Measurements from ENCODE around the gene ZNF628. TPM values are rescaled to one million over a fixed set of nuclear protein-coding genes. Genes with fewer than 3 reads are reported as not detected.
"Not testable (repeated sequence)": the region's sequence is repeated elsewhere in the genome, so short reads cannot be mapped to it uniquely, and the experiment has no call there.

Gene ZNF628
- total and polyA plus RNA-seq, 5 experiments from 2014 or later, result 0.26 to 15.6 (median 0.42) TPM

- H3K9me3 Mint-ChIP-seq, H3K27ac Mint-ChIP-seq, H3K4me1 Mint-ChIP-seq, H3K4me3 Mint-ChIP-seq, DNase-seq, H3K36me3 Mint-ChIP-seq, POLR2A ChIA-PET, ATAC-seq: not testable (repeated sequence)
- peaks cover 0 to 11% (median under 1%) of the 10 kb centered on the region in 5 donors for H3K27me3 Mint-ChIP-seq
Measured at GRCh38 chr19:55496820-55497219, 20.4 kb downstream of the ZNF628 start.

- Mint-ChIP-seq H3K4me1 (peaks cover 5 to 6% (median 6%) of the 10 kb centered on the region in 4 donors), H3K9me3 (no peaks in the 10 kb centered on the region), H3K36me3 (no peaks in the 10 kb centered on the region), H3K27me3 (peaks cover 0 to 7% (median 0%) of the 10 kb centered on the region in 5 donors), H3K4me3 (no peak overlapping the region), H3K27ac (no peak overlapping the region)
- no peak for DNase-seq
- POLR2A ChIA-PET, result no interaction called here
- ATAC-seq, result no peak
Measured at GRCh38 chr19:55497763-55498162, 21.3 kb downstream of the ZNF628 start.

DNA sequence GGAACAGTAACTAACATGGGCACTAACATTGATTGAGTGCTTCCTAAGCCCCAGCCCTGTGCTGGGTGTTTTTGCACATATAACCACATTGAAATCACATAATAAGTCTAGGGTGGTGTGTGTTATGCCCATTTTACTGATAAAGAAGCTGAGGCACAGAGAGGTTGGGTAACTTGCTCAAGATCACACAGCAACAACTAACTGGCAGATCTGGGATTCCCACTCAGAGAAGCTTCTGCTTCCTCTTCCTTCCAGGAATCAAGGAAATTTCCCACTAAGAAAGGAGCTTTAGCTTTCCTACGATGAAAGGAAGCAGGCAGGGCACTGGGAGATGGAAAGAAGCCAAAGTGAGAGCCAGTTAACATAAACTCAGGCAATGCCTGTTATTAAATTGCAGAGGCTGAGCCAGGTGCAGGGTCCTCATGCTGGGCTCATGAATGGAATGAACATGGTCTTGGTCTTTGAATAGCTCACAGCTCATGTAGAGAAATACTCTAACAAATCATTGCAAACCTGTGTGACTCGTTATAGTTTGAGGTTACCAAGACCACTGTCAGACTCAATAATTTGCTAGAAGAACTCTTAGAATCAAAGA, 21.9 kb downstream of the ZNF628 start:
- Mint-ChIP-seq H3K27me3 (peaks cover 0 to 2% (median 0%) of the 10 kb centered on the region in 5 donors), H3K4me1 (peaks cover 5 to 9% (median 9%) of the 10 kb centered on the region in 4 donors), H3K4me3 (no peak overlapping the region), H3K36me3 (no peaks in the 10 kb centered on the region), H3K27ac (no peak overlapping the region), H3K9me3 (no peaks in the 10 kb centered on the region)
- DNase-seq (no peak), ATAC-seq (no peak)
- POLR2A ChIA-PET, result interaction anchor here (1.3 kb wide), 1 partner anchor 30 kb away, joined by 4 read pairs; no protein-coding TSS in a partner anchor

GRCh38 chr19:55500368-55500952, 24.0 kb downstream of the ZNF628 start:
- no peak for ATAC-seq
- no peaks in the 10 kb centered on the region for H3K36me3 Mint-ChIP-seq
- H3K4me3 Mint-ChIP-seq, result no peak overlapping the region
- no peak for DNase-seq
- no peaks in the 10 kb centered on the region for H3K9me3 Mint-ChIP-seq
- POLR2A ChIA-PET, result no interaction called here
- no peak overlapping the region for H3K27ac Mint-ChIP-seq
- no peaks in the 10 kb centered on the region for H3K27me3 Mint-ChIP-seq
- H3K4me1 Mint-ChIP-seq, result peaks cover 11 to 15% (median 13%) of the 10 kb centered on the region in 4 donors

DNA sequence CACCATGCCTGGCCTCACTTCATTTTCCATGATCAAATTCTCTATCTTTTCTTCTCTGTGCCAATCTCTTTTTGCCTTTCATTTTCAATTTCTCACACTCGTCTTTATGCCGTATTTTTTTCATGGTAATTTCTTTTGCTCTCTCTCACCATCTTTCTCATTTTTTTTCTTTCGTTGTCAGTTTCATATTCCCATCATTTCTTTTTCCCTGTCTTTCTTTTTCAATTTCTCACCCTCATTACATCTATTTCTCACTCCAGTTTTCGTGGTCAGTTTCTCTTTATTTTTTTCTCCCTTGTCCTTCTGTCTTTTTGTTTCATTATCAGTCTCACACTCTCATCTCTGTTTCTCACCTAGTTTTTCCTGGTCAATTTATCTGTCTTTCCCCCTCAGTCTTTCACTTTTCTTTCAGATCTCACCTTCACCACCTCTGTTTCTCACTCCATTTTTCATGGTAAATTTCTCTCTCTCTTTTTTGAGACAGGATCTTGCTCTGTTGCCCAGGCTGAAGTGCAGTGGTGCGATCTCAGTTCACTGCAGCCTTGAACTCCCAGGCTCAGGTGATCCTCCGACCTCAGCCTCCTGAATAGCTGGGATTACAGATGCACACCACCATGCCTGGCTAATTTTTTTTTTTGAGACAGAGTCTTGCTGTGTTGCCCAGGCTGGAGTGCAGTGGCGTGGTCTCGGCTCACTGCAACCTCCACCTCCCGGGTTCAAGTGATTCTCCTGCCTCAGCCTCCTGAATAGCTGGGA, 26.0 kb downstream of the ZNF628 start:
- ATAC-seq (no peak), DNase-seq (no peak)
- Mint-ChIP-seq H3K27me3 (peaks cover 0 to 1% (median 0%) of the 10 kb centered on the region in 5 donors), H3K4me1 (peaks cover 11 to 15% (median 13%) of the 10 kb centered on the region in 4 donors), H3K4me3 (peak overlapping the region in 5 of 10 donors; percentile 34 to 62 (median 45)), H3K36me3 (no peaks in the 10 kb centered on the region), H3K9me3 (no peaks in the 10 kb centered on the region), H3K27ac (peak overlapping the region in 5 of 10 donors; percentile 21 to 84 (median 53))
- POLR2A ChIA-PET, result interaction anchor here (1.9 kb wide), 1 partner anchor 95 kb away, joined by 9 read pairs; the partner anchor contains the start of gene UBE2S

DNA sequence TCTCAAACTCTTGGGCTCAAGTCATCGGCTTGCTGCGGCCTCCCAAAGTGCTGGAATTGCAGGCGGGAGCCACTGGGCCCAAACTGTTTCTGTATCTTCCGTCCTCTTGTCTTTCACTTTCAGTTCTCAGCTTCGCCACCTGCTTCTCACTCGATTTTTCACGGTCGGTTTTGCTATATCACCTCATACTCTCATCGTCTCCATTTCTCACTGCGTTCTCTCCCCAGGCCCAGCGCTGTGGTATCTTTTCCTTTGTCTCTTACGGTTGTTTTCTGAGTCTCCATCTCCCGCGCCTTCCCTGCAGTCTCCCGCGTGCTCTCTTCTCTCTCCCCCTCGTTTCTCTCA, 26.7 kb downstream of the ZNF628 start:
- H3K4me3 Mint-ChIP-seq, result peak overlapping the region; percentile 77 to 90 (median 84)
- H3K27ac Mint-ChIP-seq, result peak overlapping the region in 9 of 10 donors; percentile 43 to 92 (median 82)
- peaks cover 0 to 6% (median 1%) of the 10 kb centered on the region in 5 donors for H3K27me3 Mint-ChIP-seq
- POLR2A ChIA-PET, result interaction anchor here (0.7 to 1.9 kb wide), 8 partner anchors 18 to 362 kb away, joined by 3 to 16 read pairs (median 6); partner anchors contain the start of genes ISOC2, NAT14, SYT5 and TMEM238
- DNase-seq, result no peak
- no peaks in the 10 kb centered on the region for H3K36me3 Mint-ChIP-seq
- no peak for ATAC-seq
- H3K4me1 Mint-ChIP-seq, result peaks cover 11 to 15% (median 13%) of the 10 kb centered on the region in 4 donors
- H3K9me3 Mint-ChIP-seq, result no peaks in the 10 kb centered on the region

DNA sequence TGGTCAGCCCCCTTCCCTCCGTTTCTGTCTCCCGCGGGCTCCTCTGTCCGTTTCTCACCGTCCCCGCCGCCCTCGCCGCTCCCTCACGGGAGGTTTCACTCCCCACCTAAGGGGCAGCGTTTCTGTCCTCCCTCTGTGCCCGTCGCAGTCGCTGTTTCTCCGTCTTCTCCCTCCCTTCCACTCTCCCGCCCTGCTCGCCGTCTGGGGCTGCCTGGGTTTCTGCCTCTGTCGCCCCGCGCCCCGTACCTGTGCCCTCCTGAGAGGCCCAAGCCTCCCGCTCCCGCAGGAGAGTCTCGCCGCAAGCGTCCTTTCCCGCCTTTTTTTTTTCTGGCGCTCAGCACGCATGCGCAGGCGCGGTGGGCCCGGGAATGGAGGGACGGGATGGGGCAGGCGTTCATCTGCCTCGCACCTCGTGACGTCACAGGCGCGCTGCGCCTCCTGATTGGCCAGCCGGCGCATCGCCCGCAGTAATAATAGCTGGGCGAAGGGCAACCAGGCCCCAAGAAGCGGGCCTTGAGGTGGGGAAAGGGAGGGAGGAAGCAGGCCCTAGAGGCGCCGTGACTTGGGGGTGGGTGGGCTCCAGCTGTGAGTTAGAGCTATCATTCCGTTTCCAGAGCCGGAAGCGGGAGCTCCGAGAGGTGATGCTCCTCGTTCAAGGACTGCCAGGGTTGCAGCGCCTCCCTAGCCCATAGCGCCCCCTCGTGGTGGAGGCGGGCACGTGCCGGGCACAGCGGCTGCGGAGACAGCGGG, 27.3 kb downstream of the ZNF628 start:
- ATAC-seq (peak; percentile 94 to 95), DNase-seq (peak; percentile 82 to 98 (median 93))
- peaks cover 11 to 15% (median 13%) of the 10 kb centered on the region in 4 donors for H3K4me1 Mint-ChIP-seq
- H3K27me3 Mint-ChIP-seq, result peaks cover 0 to 7% (median 1%) of the 10 kb centered on the region in 5 donors
- peak overlapping the region; percentile 43 to 94 (median 86) for H3K27ac Mint-ChIP-seq
- H3K4me3 Mint-ChIP-seq, result peak overlapping the region; percentile 77 to 90 (median 84)
- no peaks in the 10 kb centered on the region for H3K9me3 Mint-ChIP-seq
- POLR2A ChIA-PET, result interaction anchor here (0.7 to 1.9 kb wide), 16 partner anchors 17 to 363 kb away, joined by 3 to 16 read pairs (median 3); partner anchors contain the start of genes ISOC2, KMT5C, NAT14 and SYT5
- no peaks in the 10 kb centered on the region for H3K36me3 Mint-ChIP-seq

DNA sequence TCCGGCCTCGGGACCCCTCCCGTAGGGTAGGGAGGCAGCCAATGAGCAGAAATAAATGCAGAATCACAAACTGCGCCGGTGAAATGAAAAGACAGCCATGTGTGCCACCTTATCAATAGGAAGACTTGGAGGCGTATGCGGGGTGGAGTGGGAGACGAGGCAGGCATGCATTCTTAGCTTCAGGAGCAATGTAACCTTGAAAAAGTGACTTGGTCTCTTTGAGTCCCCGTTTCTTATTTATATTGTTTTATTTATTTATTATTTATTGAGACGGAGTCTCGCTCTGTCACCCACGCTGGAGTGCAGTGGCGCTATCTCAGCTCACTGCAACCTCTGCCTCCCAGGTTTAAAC, 27.8 kb downstream of the ZNF628 start:
- Mint-ChIP-seq H3K9me3 (no peaks in the 10 kb centered on the region), H3K4me3 (peak overlapping the region; percentile 62 to 89 (median 82)), H3K27ac (peak overlapping the region in 4 of 10 donors; percentile 58 to 94 (median 84)), H3K27me3 (peaks cover 0 to 7% (median 1%) of the 10 kb centered on the region in 5 donors), H3K4me1 (peaks cover 11 to 15% (median 13%) of the 10 kb centered on the region in 4 donors), H3K36me3 (no peaks in the 10 kb centered on the region)
- POLR2A ChIA-PET, result interaction anchor here (0.8 to 1.9 kb wide), 15 partner anchors 17 to 363 kb away, joined by 3 to 16 read pairs (median 3); partner anchors contain the start of genes ISOC2, KMT5C, NAT14 and SYT5
- ATAC-seq, result no peak
- DNase-seq, result no peak

DNA sequence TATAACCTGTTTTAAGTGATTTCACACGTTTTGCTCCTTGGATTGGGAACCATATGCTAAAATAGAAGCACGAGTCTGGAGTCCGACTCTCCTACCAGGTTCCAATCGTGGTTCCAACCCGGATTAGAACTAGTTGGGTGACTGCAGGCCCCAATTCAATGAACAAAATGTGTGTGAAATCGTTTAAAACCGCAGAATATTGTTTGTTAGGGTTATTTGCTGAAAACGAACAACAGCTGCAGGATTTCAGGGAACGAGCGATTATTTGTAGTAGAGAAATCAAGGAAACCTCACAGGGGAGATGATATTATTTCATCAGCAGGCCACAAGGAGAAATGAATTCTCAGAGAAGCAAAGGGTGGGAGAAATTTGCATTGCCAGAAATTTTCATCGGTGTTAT, 28.6 kb downstream of the ZNF628 start:
- H3K27ac Mint-ChIP-seq, result no peak overlapping the region
- peak overlapping the region in 1 of 10 donors; percentile 36 for H3K4me3 Mint-ChIP-seq

DNA sequence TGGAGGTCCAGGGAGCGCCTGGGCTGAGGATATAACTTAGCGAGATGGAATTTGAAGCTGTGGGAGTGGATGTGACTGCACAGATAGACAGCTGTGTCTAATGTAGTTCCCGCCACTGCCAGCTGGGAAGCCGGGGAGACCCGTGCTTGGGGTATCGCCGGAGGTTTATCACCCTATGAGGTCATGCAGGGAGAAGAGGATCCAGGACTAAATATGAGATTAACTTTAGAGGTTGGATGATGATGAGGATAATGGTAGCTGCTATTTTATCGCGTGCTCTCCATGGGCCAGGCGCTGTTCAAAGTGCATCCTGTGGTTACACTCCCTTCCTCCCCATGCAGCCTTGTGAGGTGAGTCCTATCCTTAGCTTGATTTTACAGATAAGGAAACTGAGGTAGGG, 31.7 kb downstream of the ZNF628 start:
- H3K4me3 Mint-ChIP-seq, result no peak overlapping the region
- DNase-seq (no peak), ATAC-seq (no peak)
- peaks cover 0 to 16% (median 3%) of the 10 kb centered on the region in 5 donors for H3K27me3 Mint-ChIP-seq
- H3K27ac Mint-ChIP-seq, result no peak overlapping the region
- H3K36me3 Mint-ChIP-seq, result no peaks in the 10 kb centered on the region
- POLR2A ChIA-PET, result no interaction called here
- H3K4me1 Mint-ChIP-seq, result peaks cover 8 to 12% (median 11%) of the 10 kb centered on the region in 4 donors
- H3K9me3 Mint-ChIP-seq, result no peaks in the 10 kb centered on the region

More for the DNA sequence above, 28.6 kb downstream of the ZNF628 start:
- ATAC-seq (no peak), DNase-seq (no peak)
- POLR2A ChIA-PET, result interaction anchor here (1.4 to 1.9 kb wide), 3 partner anchors 28 to 142 kb away, joined by 3 to 16 read pairs (median 3); partner anchors contain the start of gene ZNF628
- Mint-ChIP-seq H3K4me1 (peaks cover 11 to 15% (median 13%) of the 10 kb centered on the region in 4 donors), H3K27me3 (peaks cover 0 to 7% (median 1%) of the 10 kb centered on the region in 5 donors), H3K9me3 (no peaks in the 10 kb centered on the region), H3K36me3 (no peaks in the 10 kb centered on the region)

DNA sequence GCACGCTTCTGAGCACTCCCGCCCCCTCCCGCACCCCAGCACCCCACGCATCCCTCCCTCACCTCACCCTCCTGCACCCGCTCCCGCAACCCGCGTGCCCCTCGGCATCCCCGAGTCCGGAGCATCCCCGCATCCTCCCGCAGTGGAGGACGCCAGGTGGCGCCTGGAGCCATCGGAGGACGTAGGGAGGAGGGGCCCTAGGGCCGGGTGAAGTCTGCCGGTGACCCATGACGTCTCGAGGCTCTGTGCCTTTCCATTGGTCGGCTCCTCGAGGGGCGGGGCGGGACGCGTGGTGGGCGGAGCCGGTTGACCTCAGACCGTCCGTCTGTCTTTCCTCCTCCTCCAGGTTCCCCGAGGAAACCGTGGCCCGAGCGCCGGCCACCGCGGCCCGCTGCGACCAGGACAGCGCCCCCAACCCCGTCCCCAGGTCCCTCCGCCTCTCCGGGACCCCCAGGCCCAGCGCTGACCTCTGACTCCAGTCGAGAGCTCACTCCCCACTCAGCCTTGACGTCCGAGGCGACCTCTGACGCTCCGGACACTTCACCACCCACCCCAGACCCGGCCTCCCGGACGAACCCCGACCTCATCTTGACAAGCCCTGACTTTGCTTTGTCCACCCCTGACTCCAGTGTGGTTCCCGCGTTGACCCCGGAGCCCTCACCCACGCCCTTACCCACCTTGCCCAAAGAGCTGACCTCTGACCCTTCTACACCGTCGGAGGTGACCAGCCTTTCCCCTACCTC, 40.6 kb downstream of the ZNF628 start:
- Mint-ChIP-seq H3K4me3 (peak overlapping the region; percentile 66 to 90 (median 84)), H3K27ac (peak overlapping the region; percentile 41 to 96 (median 92)), H3K27me3 (peaks cover 0 to 6% (median 0%) of the 10 kb centered on the region in 5 donors), H3K9me3 (no peaks in the 10 kb centered on the region), H3K4me1 (peaks cover 2 to 10% (median 4%) of the 10 kb centered on the region in 4 donors), H3K36me3 (no peaks in the 10 kb centered on the region)
- ATAC-seq (peak; percentile 100), DNase-seq (peak; percentile 82 to 95 (median 87))
- POLR2A ChIA-PET, result interaction anchor here (0.7 to 1.5 kb wide), 4 partner anchors 11 to 115 kb away, joined by 3 to 5 read pairs (median 4); partner anchors contain the start of gene ZNF865
